ENCODE results near the gene USP9X. TPM values are rescaled to one million over a fixed set of nuclear protein-coding genes. Genes with fewer than 3 reads are reported as not detected.
"Not testable (repeated sequence)": the region's sequence is repeated elsewhere in the genome, so short reads cannot be mapped to it uniquely, and the experiment has no call there.

USP9X gene
- total RNA-seq, 1 donor from 2014 or later: 75.6 TPM

DNA sequence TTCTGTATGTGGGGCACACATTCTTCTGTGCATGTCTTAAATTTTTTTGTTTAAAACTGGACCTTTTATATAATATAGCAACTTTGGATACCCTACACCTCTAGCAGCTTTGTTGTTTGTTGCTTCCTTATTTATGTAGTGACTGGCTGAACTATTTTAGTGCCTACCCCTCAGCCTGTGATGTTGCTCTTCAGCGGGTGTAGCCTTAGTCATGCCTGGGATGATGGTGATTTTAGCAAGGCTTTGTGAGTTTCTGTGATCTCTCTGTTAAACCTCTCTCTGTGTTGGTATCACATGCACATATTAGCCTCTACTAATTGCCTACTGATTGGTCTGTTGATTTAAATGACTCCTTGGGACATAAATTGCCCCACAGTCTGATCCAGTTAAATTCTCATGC, 22.8 kb downstream of the USP9X start:
- Histone ChIP-seq H3K4me1 (peaks cover 40% of the 10 kb centered on the region), H3K27me3 (ENCODE audit: low read depth) (no peaks in the 10 kb centered on the region), H3K9me3 (no peaks in the 10 kb centered on the region), H3K4me3 (no peak overlapping the region), H3K27ac (no peak overlapping the region), H3K36me3 (no peaks in the 10 kb centered on the region)
- TF ChIP-seq, protein P1, sequence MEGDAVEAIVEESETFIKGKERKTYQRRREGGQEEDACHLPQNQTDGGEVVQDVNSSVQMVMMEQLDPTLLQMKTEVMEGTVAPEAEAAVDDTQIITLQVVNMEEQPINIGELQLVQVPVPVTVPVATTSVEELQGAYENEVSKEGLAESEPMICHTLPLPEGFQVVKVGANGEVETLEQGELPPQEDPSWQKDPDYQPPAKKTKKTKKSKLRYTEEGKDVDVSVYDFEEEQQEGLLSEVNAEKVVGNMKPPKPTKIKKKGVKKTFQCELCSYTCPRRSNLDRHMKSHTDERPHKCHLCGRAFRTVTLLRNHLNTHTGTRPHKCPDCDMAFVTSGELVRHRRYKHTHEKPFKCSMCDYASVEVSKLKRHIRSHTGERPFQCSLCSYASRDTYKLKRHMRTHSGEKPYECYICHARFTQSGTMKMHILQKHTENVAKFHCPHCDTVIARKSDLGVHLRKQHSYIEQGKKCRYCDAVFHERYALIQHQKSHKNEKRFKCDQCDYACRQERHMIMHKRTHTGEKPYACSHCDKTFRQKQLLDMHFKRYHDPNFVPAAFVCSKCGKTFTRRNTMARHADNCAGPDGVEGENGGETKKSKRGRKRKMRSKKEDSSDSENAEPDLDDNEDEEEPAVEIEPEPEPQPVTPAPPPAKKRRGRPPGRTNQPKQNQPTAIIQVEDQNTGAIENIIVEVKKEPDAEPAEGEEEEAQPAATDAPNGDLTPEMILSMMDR (IDR thresholded peaks at IDR 0.05): no peak
- DNase-seq: no peak
- no peak for ATAC-seq
- intact Hi-C loops (cut with DNase I): no loop called here

DNA sequence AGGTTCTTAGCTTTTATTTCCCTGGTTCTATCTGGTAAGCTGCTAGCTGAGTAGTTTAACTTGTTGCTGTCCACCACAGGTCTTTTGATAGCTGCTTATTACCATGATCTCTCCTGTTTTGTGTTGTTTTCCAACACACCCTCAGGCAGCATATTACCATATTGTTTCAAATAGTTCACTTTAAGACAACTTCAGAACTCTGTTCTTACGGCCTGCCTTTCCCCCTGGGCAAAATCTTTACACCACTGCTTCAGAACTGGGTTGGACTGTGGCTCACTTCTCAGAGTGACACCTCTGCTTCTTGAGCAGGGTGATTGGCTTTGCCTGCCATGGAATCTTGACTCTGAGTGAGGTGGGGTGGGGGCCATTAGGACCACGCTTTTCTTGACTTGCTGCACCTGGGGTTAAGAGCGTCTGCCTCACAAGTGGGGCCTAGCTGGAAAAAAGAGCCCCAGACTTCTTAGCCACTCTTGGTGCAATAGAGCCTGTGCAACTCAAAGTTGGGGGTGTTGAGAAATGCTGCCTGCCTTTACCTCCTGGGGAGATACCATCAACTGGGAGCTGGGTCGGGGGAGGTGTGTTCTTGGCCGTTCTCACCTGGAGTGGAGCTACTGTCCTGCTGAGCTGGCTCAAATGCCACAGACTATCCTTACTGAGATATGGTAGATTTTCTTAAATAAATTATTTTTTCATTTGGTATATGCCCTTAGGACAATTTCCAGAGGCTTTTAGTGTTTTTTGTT, 23.4 kb downstream of the USP9X start:
- no peaks in the 10 kb centered on the region for H3K27me3 ChIP-seq (ENCODE audit: low read depth)
- H3K9me3 ChIP-seq: no peaks in the 10 kb centered on the region
- H3K4me3 ChIP-seq: no peak overlapping the region
- H3K36me3 ChIP-seq: no peaks in the 10 kb centered on the region
- ATAC-seq (no peak), DNase-seq (no peak)
- H3K27ac ChIP-seq: no peak overlapping the region
- intact Hi-C loops (cut with DNase I): no loop called here
- TF ChIP-seq, protein P1 (IDR thresholded peaks at IDR 0.05): no peak
- peaks cover 35% of the 10 kb centered on the region for H3K4me1 ChIP-seq

DNA sequence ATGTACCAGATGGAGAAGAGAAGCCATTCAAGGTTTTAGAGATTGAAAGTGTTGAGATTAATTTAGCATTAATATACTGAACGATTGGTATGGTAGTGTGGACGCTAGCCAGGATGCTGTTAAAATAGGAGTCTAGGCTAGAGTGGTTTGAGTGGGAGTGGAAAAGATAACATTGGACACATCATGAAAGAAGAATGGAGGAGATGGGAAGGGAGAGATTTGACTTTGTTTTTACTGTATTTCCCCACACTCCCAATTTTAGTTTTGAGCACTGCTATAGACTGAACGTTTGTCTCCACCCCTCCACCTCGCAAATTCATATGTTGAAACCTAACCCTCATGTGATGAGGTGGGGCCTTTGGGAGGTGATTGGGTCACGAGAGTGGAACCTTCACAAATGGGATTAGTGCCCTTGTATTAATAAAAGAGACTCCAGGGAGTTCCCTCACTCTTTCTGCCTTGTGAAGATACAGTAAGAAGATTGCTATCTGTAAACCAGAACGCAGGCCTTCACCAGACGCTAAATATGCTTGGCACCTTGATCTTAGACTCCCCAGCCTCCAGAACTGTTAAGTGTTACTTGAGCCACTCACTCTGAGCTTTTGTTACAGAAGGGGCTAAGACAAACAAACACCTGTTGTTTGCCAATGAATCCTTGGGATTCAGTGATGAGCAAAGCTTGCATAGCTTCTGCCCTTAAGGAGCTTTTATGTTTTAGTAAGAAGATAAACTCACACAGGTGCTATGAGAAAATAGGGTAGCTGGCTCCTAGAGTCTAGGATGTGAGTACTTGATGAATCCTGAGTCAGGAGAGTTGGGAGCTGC, 25.8 kb downstream of the USP9X start:
- no peaks in the 10 kb centered on the region for H3K9me3 ChIP-seq
- ATAC-seq (no peak), DNase-seq (no peak)

DNA sequence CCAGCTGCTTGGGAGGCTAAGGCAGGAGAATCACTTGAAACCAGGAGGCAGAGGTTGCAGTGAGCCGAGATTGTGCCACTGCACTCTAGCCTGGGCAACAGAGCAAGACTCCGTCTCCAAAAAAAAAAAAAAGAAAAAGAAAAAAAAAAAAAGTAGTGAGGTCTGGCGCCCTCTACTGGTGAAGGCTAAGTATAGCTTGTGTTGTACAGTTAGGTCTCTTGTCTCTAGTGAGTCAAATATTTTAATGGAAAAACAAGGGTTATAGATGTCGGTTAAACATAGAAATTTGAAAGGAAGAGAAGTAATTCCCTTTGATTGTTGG, 29.8 kb downstream of the USP9X start:
- H3K27me3 ChIP-seq (ENCODE audit: low read depth); DNase-seq; H3K4me3 ChIP-seq; intact Hi-C loops (cut with DNase I); H3K9me3 ChIP-seq; H3K27ac ChIP-seq; H3K36me3 ChIP-seq: not testable (repeated sequence)
- TF ChIP-seq, protein P1 (IDR thresholded peaks at IDR 0.05): peak; percentile 70
- peak; percentile 65 to 68 for ATAC-seq
- H3K4me1 ChIP-seq: peaks cover 40% of the 10 kb centered on the region

More for the DNA sequence above, 25.8 kb downstream of the USP9X start:
- H3K27me3 ChIP-seq (ENCODE audit: low read depth): no peaks in the 10 kb centered on the region
- TF ChIP-seq, protein P1 (IDR thresholded peaks at IDR 0.05): no peak
- H3K4me3 ChIP-seq: no peak overlapping the region
- H3K27ac ChIP-seq: no peak overlapping the region
- intact Hi-C loops (cut with DNase I): no loop called here
- H3K36me3 ChIP-seq: no peaks in the 10 kb centered on the region
- H3K4me1 ChIP-seq: peaks cover 41% of the 10 kb centered on the region

DNA sequence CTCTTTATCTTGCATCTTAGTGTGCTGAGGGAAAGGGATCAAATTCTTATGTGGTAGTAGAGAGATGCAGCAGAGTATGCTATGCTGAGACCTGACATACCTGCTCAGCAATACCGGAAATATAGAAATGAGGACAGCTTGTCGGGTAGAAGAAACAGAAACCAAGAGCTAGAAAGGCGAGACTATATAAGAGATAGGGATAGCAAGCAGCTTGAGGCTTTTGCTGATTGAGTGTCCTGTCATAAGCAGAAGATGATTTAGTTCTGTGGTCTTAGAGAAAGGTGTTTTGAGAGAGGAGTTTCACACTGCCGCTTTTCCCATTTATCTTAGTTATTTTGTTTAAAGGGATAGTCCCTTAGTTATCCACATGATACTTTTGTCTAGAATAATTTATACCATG, 31.7 kb downstream of the USP9X start:
- Histone ChIP-seq H3K27ac (no peak overlapping the region), H3K36me3 (no peaks in the 10 kb centered on the region), H3K9me3 (no peaks in the 10 kb centered on the region), H3K4me3 (no peak overlapping the region), H3K4me1 (peaks cover 37% of the 10 kb centered on the region), H3K27me3 (ENCODE audit: low read depth) (no peaks in the 10 kb centered on the region)
- intact Hi-C loops (cut with DNase I): no loop called here
- TF ChIP-seq, protein P1 (IDR thresholded peaks at IDR 0.05): no peak
- DNase-seq (no peak), ATAC-seq (peak in 1 of 2 donors; percentile 45)
